Activated CD4-positive, alpha-beta memory T cell treated with anti-CD3 and anti-CD28 coated beads, Interleukin-2, amount 10 ng/mL, durations not matched to agents 7 days and 5 days (primary cell): Measurements from ENCODE around the gene SUMO4. TPM values are rescaled to one million over a fixed set of nuclear protein-coding genes. Genes with fewer than 3 reads are reported as not detected.

Experiments
- total RNA-seq, 2 experiments: library from RNA; stranded (reverse); gene quantifications; one replicate each; pipeline ENCODE4 v1.2.3, GENCODE V29; 2021

Gene SUMO4
- total RNA-seq, 2 experiments from 2014 or later, result 8.1 to 8.5 TPM

Other genes with a start within 250 kb of the SUMO4 start
- 100 to 1,000 TPM; 169 to 170 TPM for gene TAB2, start 82.5 kb upstream of the SUMO4 start, total RNA-seq
- gene ZC3H12D, start 84.8 kb downstream of the SUMO4 start, total RNA-seq, result 10 to 100 TPM; 37.4 to 37.6 TPM
- gene PPIL4, start 145.8 kb downstream of the SUMO4 start, total RNA-seq, result 10 to 100 TPM; 17.0 to 18.3 TPM
- gene GINM1, start 166.1 kb downstream of the SUMO4 start, total RNA-seq, result 10 to 100 TPM; 18.1 to 18.4 TPM
- gene KATNA1, start 248.5 kb downstream of the SUMO4 start, total RNA-seq, result 10 to 100 TPM; 22.6 to 23.0 TPM